NCI-H226 (cell line): Measurements from ENCODE around the gene THBS1.
A peak's percentile ranks its signal among the peaks of the same experiment; 100 is the strongest.

ENCODE experiments used
- DNase-seq: peaks from one replicate; pipeline ENCODE4 v3.0.0-alpha.2; 2015

THBS1 gene

GRCh38 chr15:39580485-39581241 is at the start of gene THBS1:
Gene THBS1 (plus strand): TSS chr15:39581079. CDS start chr15:39581858, 779 bp downstream.
- DNase-seq = peak; percentile 63

- DNase-seq = no peak
These were observed 45.9 kb upstream of the THBS1 start for GRCh38 chr15:39534996-39535395.

- DNase-seq = no peak
These were observed 45.4 kb upstream of the THBS1 start for GRCh38 chr15:39535466-39535865.

DNA sequence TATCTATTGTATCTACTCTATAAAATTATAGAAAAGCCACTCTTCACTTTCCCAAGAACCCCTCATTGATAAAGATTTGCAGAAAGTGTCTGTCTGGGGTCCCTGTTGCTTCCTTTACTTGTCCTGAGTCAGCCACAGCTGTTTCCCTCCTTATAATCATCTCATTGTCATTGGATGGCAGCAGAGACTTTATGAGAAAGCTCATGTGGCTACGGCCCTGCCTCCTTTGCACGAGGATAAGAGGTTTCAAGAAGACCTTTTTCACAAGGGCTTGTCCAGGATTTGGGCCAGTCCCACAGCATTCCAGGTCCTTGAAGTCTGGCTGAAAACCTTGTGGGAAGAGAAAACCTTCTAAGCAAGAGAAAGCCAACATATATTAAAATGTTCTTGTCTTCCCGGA is 41.9 kb upstream of the THBS1 start:
- DNase-seq = no peak

DNA sequence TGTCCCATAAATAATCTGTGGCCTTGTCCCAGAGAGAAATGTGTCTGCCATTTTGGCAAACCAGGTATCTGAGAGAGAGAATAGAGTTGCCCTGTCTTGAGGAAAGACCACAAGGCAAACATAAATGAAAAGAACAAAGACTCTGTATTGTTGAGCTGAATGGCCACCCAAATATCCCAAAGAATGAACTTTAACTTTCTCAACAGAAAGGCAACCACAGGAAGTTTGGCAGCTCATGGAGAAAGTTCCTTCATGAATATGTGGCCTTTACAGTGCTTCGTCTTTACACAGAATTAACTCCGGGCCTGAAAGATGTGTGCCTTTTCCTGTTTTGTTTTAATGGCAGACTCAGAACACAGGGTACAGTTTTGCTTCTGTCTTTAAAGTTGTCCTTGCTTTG is 41.4 kb upstream of the THBS1 start:
- DNase-seq = no peak

DNA sequence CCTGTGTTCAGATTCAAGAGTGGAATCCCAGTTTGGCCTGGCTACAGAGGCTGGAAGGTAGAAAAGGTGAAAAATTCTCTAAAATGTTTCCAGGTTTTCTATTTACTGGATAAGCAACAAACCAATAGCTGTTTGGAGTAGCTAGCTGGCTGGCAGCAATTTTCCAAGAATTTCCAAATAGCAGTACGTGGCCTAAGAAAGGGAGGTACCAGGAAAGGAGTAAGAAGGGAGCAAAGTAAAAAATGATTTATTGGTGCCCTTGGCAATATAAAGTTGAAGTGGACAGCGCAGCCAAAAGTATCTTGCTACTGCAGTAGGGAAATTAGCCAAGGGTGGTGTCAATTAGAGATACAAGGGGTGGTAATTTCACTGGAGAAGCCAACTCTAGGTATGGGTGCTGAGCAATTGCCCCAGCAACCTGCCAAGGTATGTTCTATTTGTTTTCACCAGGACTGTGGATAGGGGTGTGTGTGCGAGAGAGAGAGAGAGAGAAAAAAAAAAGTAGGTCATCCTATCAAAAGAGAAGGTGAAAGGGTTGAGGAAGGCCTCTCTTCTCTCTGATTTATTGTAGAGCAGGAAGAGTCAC is 40.8 kb upstream of the THBS1 start:
- DNase-seq = no peak

DNA sequence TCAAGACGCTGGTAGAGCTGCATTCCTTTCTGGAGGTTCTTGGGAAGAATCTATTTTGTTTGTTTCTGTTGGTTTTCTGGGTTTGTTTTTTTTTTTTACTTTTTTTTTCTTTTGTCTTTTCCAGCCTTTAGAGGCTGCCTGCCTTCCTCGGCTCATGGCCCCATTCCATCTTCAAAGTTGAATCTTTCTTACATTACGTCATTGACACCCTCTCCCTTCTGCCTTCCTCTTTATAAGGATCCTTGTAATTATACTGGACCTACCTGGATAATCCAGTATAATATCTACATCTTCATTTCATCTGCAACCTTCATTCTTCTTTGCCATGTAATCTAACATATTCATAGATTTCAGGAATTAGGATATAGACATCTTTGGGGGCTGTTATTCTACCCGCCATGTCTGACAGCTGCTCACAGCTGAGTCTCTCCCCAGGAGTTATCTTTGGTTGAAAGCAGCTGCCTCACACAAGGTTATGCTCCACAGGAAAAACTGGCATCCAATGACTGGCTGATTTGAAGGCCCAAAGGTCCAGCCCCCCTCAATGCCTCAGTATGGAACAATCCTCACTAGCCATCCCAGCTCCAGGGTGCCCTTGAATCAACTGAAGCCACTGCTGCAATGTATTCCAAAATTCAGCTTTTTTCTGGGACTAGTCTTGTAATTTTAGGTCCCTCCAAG is 38.4 kb upstream of the THBS1 start:
- DNase-seq = no peak

DNA sequence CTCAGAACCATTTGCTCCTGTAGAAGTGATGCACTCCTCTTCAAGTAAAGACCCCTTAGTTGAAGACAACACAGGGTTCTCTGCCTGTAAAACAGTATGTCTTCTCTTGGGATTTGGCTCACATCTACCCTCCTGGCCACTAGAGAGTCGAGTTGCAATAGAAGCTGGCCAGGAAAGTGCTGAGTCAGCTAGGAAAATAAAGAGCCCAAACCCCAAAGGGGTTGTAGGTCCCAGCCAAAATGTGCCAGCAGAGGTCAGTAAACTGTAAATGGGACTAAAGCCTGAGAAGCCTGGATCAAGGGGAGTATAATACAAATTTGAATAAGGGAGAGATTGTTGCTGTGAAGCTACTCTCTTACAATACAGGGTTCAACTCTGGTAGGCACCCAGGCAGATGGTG is 37.2 kb upstream of the THBS1 start:
- no peak for DNase-seq

DNA sequence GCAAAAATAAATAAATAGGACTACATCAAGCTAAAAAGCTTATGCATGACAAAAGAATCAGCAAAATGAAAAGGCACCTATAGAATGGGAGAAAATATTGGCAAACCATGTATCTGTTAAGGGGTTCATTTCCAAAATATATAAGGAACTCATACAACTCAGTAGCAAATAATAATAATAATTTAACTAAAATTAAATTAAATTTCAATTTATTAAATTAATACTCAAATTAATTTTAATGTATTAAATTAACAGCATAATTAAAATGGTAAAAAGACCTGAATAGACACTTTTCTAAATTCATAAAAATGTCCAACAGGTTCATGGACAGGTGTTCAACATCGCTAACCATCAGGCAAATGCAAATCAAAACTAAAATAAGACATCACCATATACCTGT is 34.0 kb upstream of the THBS1 start:
- DNase-seq = no peak

- no peak for DNase-seq
These were observed 32.3 kb upstream of the THBS1 start for GRCh38 chr15:39548561-39548960.

DNA sequence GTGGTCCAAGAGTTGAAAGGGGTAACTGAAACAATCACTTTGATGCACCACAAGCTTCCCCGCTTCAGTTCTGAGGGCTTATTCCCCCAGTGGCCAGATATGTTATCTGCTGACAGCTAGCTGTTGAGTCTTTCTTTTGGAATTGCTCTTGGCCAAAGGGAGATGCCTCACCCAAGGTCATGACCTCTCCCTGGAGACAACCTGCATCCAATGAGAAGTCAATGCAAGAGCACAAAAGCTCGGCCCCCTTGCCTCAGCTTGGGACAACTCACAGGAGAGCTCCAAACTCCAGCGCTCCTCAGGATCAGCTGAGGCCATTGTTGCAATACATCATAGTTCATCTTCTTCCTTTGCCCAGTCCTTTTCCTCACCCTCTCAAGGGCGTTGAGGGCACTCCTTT is 31.0 kb upstream of the THBS1 start:
- DNase-seq = no peak

GRCh38 chr15:39551476-39551875 is 29.4 kb upstream of the THBS1 start:
- DNase-seq = no peak

- DNase-seq = no peak
These were observed 28.3 kb upstream of the THBS1 start for GRCh38 chr15:39552556-39552955.

DNA sequence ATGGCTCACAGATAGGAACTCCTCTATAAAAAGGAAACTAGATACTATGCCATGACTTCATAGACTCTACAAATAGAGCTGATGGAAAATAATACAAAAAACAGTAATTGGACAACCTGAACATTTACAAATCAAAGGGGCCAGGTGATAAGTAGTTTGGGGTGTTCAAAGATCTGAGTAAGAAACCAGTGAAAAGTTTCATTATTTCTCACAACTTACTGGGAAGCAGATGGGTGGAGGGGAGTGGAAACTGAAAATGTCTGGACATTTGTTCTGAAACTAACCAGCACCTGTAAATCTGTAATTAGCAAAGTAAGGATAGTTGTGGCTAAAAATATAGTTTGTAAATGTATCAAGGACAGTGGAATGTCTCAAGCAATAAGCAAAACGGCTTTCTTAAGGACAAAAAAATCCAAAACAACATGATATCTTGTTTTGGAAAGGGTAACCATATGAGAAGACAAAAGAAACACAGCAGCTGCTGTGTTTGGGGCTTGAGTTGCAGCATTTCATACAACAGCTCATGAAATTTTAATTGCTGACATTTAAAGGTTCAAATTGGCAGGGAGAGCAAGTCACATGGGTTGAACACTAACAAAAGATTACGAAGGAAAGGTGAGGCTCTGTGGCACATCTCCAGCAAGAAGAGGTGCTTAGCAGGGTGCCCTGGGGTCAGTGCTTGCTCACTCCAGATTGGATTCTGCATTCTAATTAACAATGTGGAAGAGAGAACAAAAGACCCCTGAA is 26.8 kb upstream of the THBS1 start:
- no peak for DNase-seq

- DNase-seq = no peak
These were observed 26.0 kb upstream of the THBS1 start for GRCh38 chr15:39554746-39555387.

- DNase-seq = no peak
These were observed 25.0 kb upstream of the THBS1 start for GRCh38 chr15:39555885-39556284.

DNA sequence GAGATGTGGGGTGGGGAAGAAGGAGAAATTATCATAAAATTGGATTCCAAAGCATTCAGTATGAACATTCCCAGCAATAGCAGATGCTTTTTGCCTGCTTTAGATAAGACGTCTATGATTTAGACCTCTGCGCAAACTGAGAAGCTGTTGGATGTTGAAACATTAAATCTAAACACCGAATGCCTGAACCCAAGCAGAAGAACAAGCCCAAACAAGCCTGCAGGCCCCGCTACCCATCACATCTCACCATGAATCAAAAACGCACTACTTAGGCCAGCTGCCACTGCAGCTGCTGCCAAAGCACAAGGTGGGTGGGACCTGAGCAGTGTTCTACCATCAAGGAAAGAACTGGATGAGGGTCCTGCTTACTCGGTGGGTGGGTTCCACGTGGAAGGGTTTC is 24.4 kb upstream of the THBS1 start:
- DNase-seq = no peak

DNA sequence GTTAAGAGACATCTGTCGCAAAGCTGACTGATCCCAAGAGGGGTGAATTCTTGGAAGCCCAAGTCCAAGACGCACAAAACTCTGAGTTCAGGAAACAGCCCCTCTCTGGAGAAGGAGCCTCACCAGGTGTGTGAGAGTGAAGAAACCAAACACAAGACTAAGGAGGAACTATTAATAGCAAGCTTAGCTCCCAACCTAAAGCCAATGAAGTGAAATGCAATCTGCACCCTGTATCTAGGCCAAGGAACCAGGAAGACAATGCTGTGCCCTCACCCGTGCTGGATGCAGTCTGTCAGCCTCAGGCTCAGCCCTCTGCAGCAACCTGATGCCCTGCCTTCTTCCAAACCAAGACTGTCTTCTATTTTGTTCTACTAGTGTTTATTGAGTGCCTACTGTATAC is 22.5 kb upstream of the THBS1 start:
- DNase-seq = no peak

GRCh38 chr15:39564972-39565665 is 15.8 kb upstream of the THBS1 start:
- no peak for DNase-seq

DNA sequence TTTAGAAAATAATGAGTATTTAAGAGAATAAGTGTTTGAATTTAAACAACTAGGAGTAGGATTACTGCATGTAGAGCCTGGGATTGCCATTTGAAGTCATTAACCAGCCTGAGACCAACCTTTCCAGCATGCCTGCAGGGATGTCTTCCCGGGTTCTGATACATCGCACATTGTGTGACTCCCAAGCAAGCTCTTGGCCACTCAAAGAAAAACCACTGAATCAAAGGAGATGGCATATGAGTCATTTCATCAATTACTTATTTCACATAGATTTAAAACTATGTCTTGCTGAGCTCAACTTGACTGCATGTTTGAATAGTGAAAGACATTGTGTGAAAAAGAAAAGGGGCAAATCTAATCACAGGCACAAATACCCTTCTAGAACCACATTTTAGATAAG is 15.0 kb upstream of the THBS1 start:
- no peak for DNase-seq

- no peak for DNase-seq
These were observed 7.6 kb upstream of the THBS1 start for GRCh38 chr15:39573287-39573686.

DNA sequence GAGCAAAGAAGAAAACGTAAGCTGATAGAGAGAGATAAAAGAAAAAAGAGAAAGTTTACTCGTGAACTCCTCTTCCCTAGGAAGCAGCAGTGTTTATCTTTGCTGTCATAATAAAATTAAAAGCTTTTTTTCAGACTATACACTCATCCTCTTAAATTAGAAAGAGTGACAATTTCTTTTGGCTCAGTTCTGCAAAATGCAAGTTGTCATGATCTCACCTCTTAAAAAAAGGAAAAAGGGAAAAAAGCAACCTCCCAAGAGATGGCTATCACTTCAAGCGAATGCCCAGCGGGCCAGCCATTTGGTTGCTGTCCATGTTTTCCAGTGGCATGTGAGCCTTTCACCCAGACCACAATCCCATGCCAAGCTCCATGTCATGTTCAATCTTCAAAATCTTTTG is 7.0 kb upstream of the THBS1 start:
- no peak for DNase-seq
